Heart right ventricle (tissue), 16 donors: ENCODE results near the gene CEACAM16. TPM values are rescaled to one million over a fixed set of nuclear protein-coding genes. Genes with fewer than 3 reads are reported as not detected.

Experiments
- ATAC-seq, 8 donors: fragments of 200-7000 bp; cut with Tn5 transposase; one replicate each; pipeline ENCODE4 v1.9.1; 2020; ENCODE audit warnings: mild to moderate bottlenecking in 8 of 8, moderate library complexity in 8 of 8, moderate number of reproducible peaks in 1 of 8
- DNase-seq, 2 donors: peaks; one replicate each; pipeline ENCODE4 v3.0.0-alpha.2; 2020
- H3K27ac ChIP-seq, 10 donors: fragments of 200-600 bp; sonication (generic) in 2 of 10; one replicate each; pipeline versions ENCODE4 v1.5.0 to v1.8.0; 2020 to 2022; ENCODE audit warnings: mild to moderate bottlenecking in 3 of 10
- H3K27me3 ChIP-seq, 7 donors: fragments of 200-600 bp; one replicate each; pipeline ENCODE4 v1.8.0; 2021 to 2022; ENCODE audit warnings: mild to moderate bottlenecking in 2 of 7
- H3K36me3 ChIP-seq, 9 donors: fragments of 200-600 bp; sonication (generic) in 1 of 9; one replicate each; pipeline versions ENCODE4 v1.5.0 to v1.8.0; 2020 to 2022; ENCODE audit warnings: mild to moderate bottlenecking in 2 of 9
- H3K4me1 ChIP-seq, 9 donors: fragments of 200-600 bp; sonication (generic) in 1 of 9; one replicate each; pipeline versions ENCODE4 v1.5.0 to v1.8.0; 2020 to 2022; ENCODE audit warnings: mild to moderate bottlenecking in 4 of 9
- H3K4me3 ChIP-seq, 10 donors: fragments of 200-600 bp; sonication (generic) in 2 of 10; one replicate each; pipeline versions ENCODE4 v1.5.0 to v1.8.0; 2020 to 2022; ENCODE audit warnings: mild to moderate bottlenecking in 7 of 10, moderate library complexity in 2 of 10
- H3K9me3 ChIP-seq, 11 donors: fragments of 200-600 bp in 10 of 11; sonication (generic) in 2 of 11; one replicate each; pipeline versions ENCODE4 v1.5.0 to v1.8.0; 2013 to 2022; ENCODE audit warnings: mild to moderate bottlenecking in 2 of 11, control low read depth in 1 of 11, moderate library complexity in 1 of 11
- CTCF ChIP-seq, 9 donors: fragments of 200-600 bp; sonication (generic) in 2 of 9; IDR thresholded peaks; one replicate each; pipeline versions ENCODE4 v1.5.0 to v1.8.0; 2021 to 2022; ENCODE audit warnings: antibody characterized with exemption in 9 of 9, mild to moderate bottlenecking in 5 of 9, moderate library complexity in 1 of 9
- WGBS, 2 donors: extraction: QIAGEN DNeasy Blood & Tissue Kit; methylation state at CpG; one replicate each; pipeline ENCODE4 v1.1.7; 2013; ENCODE audit warnings: inconsistent platforms in 1 of 2; 5-methylcytosine and 5-hydroxymethylcytosine counted together
- intact Hi-C, 10 donors: fragments of 100-400 bp; cut with DNase I; formaldehyde crosslinking; loops; one replicate each; pipeline versions ENCODE4 v1.11.1 to v1.14.2; 2022
- polyA plus RNA-seq, 2 donors: library from polyadenylated mRNA; stranded (reverse); fragments of 200-250 nt; gene quantifications; one replicate each; pipeline ENCODE4 v1.2.3, GENCODE V29; 2013
- total RNA-seq, 10 donors: library from RNA; stranded (reverse); fragmentation: NEBNext Ultra II Directional in 3 of 10; extraction: Animal tissue kit (Norgen Biotek cat#: 25700) in 3 of 10; gene quantifications; one replicate each; pipeline versions ENCODE4 v1.2.1 to v1.2.4, GENCODE V29; 2021 to 2023
- donor health status: Arrhythmogenic right ventricular cardiomyopathy.
- donor health status: ischemic (EF 13 %, LVEDD 7.1; RV severe dilation, severe dysfunction).
- donor health status: healthy with polysubstance abuse.
- donor health status: DM: no; HTN: yes; CAD: no.
- donor health status: DM: no; HTN: no; CAD: no.
- donor health status: ischemic (EF 25% LVEDD 6.9; RV normal size, moderate dysfunction).
- donor health status: ischemic (EF 25% LVEDD 5.7; RV mildly dilated, moderate dysfunction).
- donor health status: healthy.
- donor health status: DM: yes; HTN: yes; CAD: no.
- donor health status: Ischemic cardiomyopathy.
- donor health status: ischemic (EF 35%, LVEDD 5.7; RV mildly dilated, moderate dysfunction).
- donor health status: nonischemic (EF 11% LVEDD 7.7; RV severe dilation, severe dysfunction).
- donor health status: DM: yes; HTN: yes; CAD: no.
- donor health status: PGD.
- donor health status: ischemic (EF 29% LVEDD 5.4; RV normal size, mild dysfunction).
- donor health status: nonischemic (EF 23%, LVEDD 6.1; RV moderate dilation, normal function).

Gene CEACAM16
- total and polyA plus RNA-seq, 12 donors, result not detected

- Histone ChIP-seq H3K27me3 (no peaks in the 10 kb centered on the region), H3K27ac (no peak overlapping the region), H3K4me3 (no peak overlapping the region), H3K4me1 (peaks cover 0 to 7% (median 5%) of the 10 kb centered on the region in 9 donors), H3K36me3 (peaks cover 0 to 71% (median 42%) of the 10 kb centered on the region in 9 donors), H3K9me3 (no peaks in the 10 kb centered on the region)
- TF ChIP-seq CTCF (IDR thresholded peaks at IDR 0.05), result no peak
- WGBS, 2 donors, result 71 to 73% methylated on average over 7 of the region's 7 CpGs
- ATAC-seq (no peak), DNase-seq (no peak)
- intact Hi-C loops, result no loop called here
Measured at GRCh38 chr19:44661904-44662303, 37.0 kb upstream of the CEACAM16 start.

GRCh38 chr19:44662691-44663385, 36.1 kb upstream of the CEACAM16 start:
- Histone ChIP-seq H3K4me3 (no peak overlapping the region), H3K36me3 (peaks cover 0 to 67% (median 42%) of the 10 kb centered on the region in 9 donors), H3K9me3 (no peaks in the 10 kb centered on the region), H3K27me3 (no peaks in the 10 kb centered on the region), H3K27ac (no peak overlapping the region), H3K4me1 (no peaks in the 10 kb centered on the region)
- TF ChIP-seq CTCF (IDR thresholded peaks at IDR 0.05), result no peak
- 70 to 77% methylated on average over 7 of the region's 7 CpGs for WGBS, 2 donors
- ATAC-seq (no peak), DNase-seq (no peak)
- intact Hi-C loops, result no loop called here

GRCh38 chr19:44663996-44664395, 35.0 kb upstream of the CEACAM16 start:
- DNase-seq, result no peak
- no peak for TF ChIP-seq CTCF (IDR thresholded peaks at IDR 0.05)
- no peaks in the 10 kb centered on the region for H3K27me3 ChIP-seq
- ATAC-seq, result no peak
- peaks cover 0 to 55% (median 30%) of the 10 kb centered on the region in 9 donors for H3K36me3 ChIP-seq
- 95 to 97% methylated on average over 5 of the region's 5 CpGs for WGBS, 2 donors
- H3K4me3 ChIP-seq, result no peak overlapping the region
- intact Hi-C loops, result no loop called here
- no peaks in the 10 kb centered on the region for H3K4me1 ChIP-seq
- H3K9me3 ChIP-seq, result no peaks in the 10 kb centered on the region
- H3K27ac ChIP-seq, result no peak overlapping the region

DNA sequence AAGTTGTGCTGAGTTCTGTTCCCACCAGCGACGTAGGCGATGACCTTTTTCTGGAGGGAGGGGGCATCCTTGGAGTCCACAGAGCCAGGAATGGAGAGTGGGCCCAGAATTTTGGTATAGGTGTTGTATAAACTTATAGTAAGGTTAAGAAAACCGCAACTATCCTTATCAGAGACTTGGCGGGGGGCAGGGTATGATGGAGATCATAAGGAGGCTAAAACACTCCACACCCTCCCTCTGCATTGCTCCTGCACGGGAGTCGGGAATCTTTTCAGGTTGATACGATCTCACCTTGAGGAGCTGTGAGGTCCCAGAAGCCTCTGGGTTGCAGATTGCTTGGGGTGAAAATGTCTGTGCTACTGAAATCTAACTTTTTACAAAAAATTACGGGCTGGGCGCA, 34.0 kb upstream of the CEACAM16 start:
- Histone ChIP-seq H3K4me1 (no peaks in the 10 kb centered on the region), H3K9me3 (no peaks in the 10 kb centered on the region), H3K36me3 (peaks cover 0 to 45% (median 21%) of the 10 kb centered on the region in 9 donors), H3K27ac (no peak overlapping the region), H3K4me3 (no peak overlapping the region), H3K27me3 (no peaks in the 10 kb centered on the region)
- ATAC-seq (peak in 1 of 8 donors; percentile 4), DNase-seq (no peak)
- no peak for TF ChIP-seq CTCF (IDR thresholded peaks at IDR 0.05)
- WGBS, 2 donors, result 91 to 92% methylated on average over 10 of the region's 10 CpGs
- intact Hi-C loops, result no loop called here
